HepG2 (cell line): Measurements from ENCODE around the gene CDK3.

Experiments
- CREB1 ChIP-seq, 2 experiments: fragments of 450-650 bp in 1 of 2; IDR thresholded peaks; 2 replicates each; pipeline ENCODE4 v1.6.1; 2016 to 2017; ENCODE audit warnings: control low read depth in 1 of 2, mild to moderate bottlenecking in 1 of 2, missing compliant biosample characterization in 1 of 2, missing genetic modification characterization in 1 of 2
- FOXC1 ChIP-seq: sonication (generic); formaldehyde crosslinking; IDR thresholded peaks from 2 replicates; pipeline ENCODE4 v1.8.0; 2022; ENCODE audit warnings: mild to moderate bottlenecking, missing genetic modification reagents, borderline replicate concordance
- ZBTB20 ChIP-seq: sonication (generic); formaldehyde crosslinking; IDR thresholded peaks from 2 replicates; pipeline ENCODE4 v1.8.1; 2023; ENCODE audit warnings: missing genetic modification reagents, low read depth, mild to moderate bottlenecking, borderline replicate concordance
- ZNF274 ChIP-seq: sonication (generic); formaldehyde crosslinking; IDR thresholded peaks from 2 replicates; pipeline ENCODE4 v1.5.1; 2020; ENCODE audit warnings: mild to moderate bottlenecking, missing genetic modification reagents
- TF ChIP-seq, protein P1 (sequence below): sonication (generic); formaldehyde crosslinking; IDR thresholded peaks from 2 replicates; pipeline ENCODE4 v1.5.0; 2020; ENCODE audit warnings: mild to moderate bottlenecking, missing genetic modification reagents, moderate library complexity
- TF ChIP-seq, protein P2 (sequence below): sonication (generic); formaldehyde crosslinking; IDR thresholded peaks from 2 replicates; pipeline ENCODE4 v1.5.0; 2020; ENCODE audit warnings: missing genetic modification reagents
- TF ChIP-seq, protein P3 (sequence below): IDR thresholded peaks from 2 replicates; pipeline ENCODE4 v1.6.1; 2016
- TF ChIP-seq, protein P4 (sequence below): sonication (generic); formaldehyde crosslinking; IDR thresholded peaks from 2 replicates; pipeline ENCODE4 v1.8.0; 2023; ENCODE audit warnings: mild to moderate bottlenecking, missing genetic modification reagents
- TF ChIP-seq, protein P5 (sequence below): IDR thresholded peaks from 2 replicates; pipeline ENCODE4 v1.6.1; 2012; ENCODE audit warnings: inconsistent platforms

DNA sequence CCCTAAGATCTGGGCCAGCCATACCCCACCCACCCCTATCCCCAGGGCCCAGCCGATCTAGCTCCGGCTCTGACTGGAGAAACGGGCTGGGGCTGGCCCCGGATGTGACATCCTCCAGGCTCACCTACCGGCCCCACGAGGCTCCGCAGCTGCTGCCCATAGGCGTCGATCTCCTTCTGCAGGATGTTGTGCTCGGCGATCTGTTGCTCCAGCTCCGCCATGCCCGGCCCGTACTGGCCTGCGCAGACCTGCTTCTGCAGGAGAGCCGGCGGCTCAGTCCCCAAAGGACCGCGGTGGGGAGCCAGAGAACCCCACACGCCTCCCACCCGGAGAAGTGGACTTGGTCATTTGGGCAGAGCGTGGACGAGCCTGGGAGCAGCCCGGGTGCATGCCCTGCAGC is 21.6 kb downstream of the CDK3 start:
- TF ChIP-seq ZNF274 (CRISPR knock-in tag) (no peak), FOXC1 (no peak), ZBTB20 (CRISPR knock-in tag) (no peak), CREB1 (IDR thresholded peaks at IDR 0.05) (no peak), CREB1 (CRISPR knock-in tag; IDR thresholded peaks at IDR 0.05) (no peak)
- TF ChIP-seq, protein P1, sequence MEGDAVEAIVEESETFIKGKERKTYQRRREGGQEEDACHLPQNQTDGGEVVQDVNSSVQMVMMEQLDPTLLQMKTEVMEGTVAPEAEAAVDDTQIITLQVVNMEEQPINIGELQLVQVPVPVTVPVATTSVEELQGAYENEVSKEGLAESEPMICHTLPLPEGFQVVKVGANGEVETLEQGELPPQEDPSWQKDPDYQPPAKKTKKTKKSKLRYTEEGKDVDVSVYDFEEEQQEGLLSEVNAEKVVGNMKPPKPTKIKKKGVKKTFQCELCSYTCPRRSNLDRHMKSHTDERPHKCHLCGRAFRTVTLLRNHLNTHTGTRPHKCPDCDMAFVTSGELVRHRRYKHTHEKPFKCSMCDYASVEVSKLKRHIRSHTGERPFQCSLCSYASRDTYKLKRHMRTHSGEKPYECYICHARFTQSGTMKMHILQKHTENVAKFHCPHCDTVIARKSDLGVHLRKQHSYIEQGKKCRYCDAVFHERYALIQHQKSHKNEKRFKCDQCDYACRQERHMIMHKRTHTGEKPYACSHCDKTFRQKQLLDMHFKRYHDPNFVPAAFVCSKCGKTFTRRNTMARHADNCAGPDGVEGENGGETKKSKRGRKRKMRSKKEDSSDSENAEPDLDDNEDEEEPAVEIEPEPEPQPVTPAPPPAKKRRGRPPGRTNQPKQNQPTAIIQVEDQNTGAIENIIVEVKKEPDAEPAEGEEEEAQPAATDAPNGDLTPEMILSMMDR (CRISPR knock-in tag), result no peak
- TF ChIP-seq, protein P2, sequence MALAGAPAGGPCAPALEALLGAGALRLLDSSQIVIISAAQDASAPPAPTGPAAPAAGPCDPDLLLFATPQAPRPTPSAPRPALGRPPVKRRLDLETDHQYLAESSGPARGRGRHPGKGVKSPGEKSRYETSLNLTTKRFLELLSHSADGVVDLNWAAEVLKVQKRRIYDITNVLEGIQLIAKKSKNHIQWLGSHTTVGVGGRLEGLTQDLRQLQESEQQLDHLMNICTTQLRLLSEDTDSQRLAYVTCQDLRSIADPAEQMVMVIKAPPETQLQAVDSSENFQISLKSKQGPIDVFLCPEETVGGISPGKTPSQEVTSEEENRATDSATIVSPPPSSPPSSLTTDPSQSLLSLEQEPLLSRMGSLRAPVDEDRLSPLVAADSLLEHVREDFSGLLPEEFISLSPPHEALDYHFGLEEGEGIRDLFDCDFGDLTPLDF (CRISPR knock-in tag), result no peak
- TF ChIP-seq, protein P3, sequence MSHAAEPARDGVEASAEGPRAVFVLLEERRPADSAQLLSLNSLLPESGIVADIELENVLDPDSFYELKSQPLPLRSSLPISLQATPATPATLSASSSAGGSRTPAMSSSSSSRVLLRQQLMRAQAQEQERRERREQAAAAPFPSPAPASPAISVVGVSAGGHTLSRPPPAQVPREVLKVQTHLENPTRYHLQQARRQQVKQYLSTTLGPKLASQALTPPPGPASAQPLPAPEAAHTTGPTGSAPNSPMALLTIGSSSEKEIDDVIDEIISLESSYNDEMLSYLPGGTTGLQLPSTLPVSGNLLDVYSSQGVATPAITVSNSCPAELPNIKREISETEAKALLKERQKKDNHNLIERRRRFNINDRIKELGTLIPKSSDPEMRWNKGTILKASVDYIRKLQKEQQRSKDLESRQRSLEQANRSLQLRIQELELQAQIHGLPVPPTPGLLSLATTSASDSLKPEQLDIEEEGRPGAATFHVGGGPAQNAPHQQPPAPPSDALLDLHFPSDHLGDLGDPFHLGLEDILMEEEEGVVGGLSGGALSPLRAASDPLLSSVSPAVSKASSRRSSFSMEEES (CRISPR knock-in tag), result no peak
- TF ChIP-seq, protein P4, sequence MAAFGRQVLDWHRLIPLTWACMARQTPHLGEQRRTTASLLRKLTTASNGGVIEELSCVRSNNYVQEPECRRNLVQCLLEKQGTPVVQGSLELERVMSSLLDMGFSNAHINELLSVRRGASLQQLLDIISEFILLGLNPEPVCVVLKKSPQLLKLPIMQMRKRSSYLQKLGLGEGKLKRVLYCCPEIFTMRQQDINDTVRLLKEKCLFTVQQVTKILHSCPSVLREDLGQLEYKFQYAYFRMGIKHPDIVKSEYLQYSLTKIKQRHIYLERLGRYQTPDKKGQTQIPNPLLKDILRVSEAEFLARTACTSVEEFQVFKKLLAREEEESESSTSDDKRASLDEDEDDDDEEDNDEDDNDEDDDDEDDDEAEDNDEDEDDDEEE (CRISPR knock-in tag), result no peak
- TF ChIP-seq, protein P5, sequence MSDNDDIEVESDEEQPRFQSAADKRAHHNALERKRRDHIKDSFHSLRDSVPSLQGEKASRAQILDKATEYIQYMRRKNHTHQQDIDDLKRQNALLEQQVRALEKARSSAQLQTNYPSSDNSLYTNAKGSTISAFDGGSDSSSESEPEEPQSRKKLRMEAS, result no peak
